HEK293T (cell line): Measurements from ENCODE around the gene ZNF419.

Experiments used
- ARNT ChIP-seq: fragments of 450-650 bp; IDR thresholded peaks from 2 replicates; pipeline ENCODE4 v1.6.1; 2017; ENCODE audit warnings: mild to moderate bottlenecking
- BHLHE40 ChIP-seq: fragments of 450-650 bp; IDR thresholded peaks from 2 replicates; pipeline ENCODE4 v1.6.1; 2016; ENCODE audit warnings: mild to moderate bottlenecking, moderate library complexity, borderline replicate concordance
- ELF4 ChIP-seq: fragments of 450-650 bp; IDR thresholded peaks from 2 replicates; pipeline ENCODE4 v1.6.1; 2017; ENCODE audit warnings: antibody characterized with exemption
- FOXA1 ChIP-seq: fragments of 450-650 bp; IDR thresholded peaks from 2 replicates; pipeline ENCODE4 v1.6.1; 2016; ENCODE audit warnings: mild to moderate bottlenecking
- FOXK2 ChIP-seq: fragments of 450-650 bp; IDR thresholded peaks from 2 replicates; pipeline ENCODE4 v1.6.1; 2016; ENCODE audit warnings: mild to moderate bottlenecking
- FOXM1 ChIP-seq: fragments of 450-650 bp; IDR thresholded peaks from 2 replicates; pipeline ENCODE4 v1.6.1; 2017; ENCODE audit warnings: mild to moderate bottlenecking, borderline replicate concordance
- HDGF ChIP-seq: fragments of 450-650 bp; IDR thresholded peaks from 2 replicates; pipeline ENCODE4 v1.6.1; 2017; ENCODE audit warnings: antibody characterized with exemption, borderline replicate concordance
- LEF1 ChIP-seq: fragments of 450-650 bp; IDR thresholded peaks from 2 replicates; pipeline ENCODE4 v1.6.1; 2017; ENCODE audit warnings: mild to moderate bottlenecking, borderline replicate concordance
- NFRKB ChIP-seq: fragments of 450-650 bp; IDR thresholded peaks from 2 replicates; pipeline ENCODE4 v1.6.1; 2016; ENCODE audit warnings: mild to moderate bottlenecking, moderate library complexity
- SP1 ChIP-seq: fragments of 450-650 bp; IDR thresholded peaks from 2 replicates; pipeline ENCODE4 v1.6.1; 2017
- SUZ12 ChIP-seq: fragments of 450-650 bp; IDR thresholded peaks from 2 replicates; pipeline ENCODE4 v1.6.1; 2016; ENCODE audit warnings: mild to moderate bottlenecking
- TARDBP ChIP-seq: fragments of 450-650 bp; IDR thresholded peaks from 2 replicates; pipeline ENCODE4 v1.6.1; 2016
- TF ChIP-seq, protein P1 (sequence below): fragments of 450-650 bp; IDR thresholded peaks from 2 replicates; pipeline ENCODE4 v1.6.1; 2016

DNA sequence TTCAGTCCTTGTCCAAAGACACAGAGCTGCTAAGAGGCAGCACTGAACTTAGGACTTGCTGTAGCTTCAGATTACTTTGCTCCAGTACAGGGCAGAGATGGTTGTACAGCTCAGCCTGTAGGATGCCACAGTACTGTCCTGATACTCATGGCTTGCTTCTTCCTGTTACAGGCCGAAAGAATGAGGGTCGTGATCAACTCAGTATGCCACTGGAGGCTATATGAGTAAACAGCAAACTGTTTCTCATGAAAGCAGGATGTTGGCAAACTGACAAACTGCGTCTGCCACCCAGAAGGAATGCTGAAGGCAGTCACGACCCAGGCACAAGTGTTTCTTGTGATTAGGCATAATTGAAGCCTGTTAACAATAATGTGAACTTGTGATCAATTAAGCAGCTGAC, 49.6 kb upstream of the ZNF419 start:
- TF ChIP-seq FOXK2 (no peak), LEF1 (no peak), TARDBP (no peak), FOXM1 (no peak), SP1 (no peak), BHLHE40 (no peak), ARNT (no peak), ELF4 (no peak), FOXA1 (no peak), HDGF (no peak), SUZ12 (no peak), NFRKB (no peak)
- TF ChIP-seq, protein P1, sequence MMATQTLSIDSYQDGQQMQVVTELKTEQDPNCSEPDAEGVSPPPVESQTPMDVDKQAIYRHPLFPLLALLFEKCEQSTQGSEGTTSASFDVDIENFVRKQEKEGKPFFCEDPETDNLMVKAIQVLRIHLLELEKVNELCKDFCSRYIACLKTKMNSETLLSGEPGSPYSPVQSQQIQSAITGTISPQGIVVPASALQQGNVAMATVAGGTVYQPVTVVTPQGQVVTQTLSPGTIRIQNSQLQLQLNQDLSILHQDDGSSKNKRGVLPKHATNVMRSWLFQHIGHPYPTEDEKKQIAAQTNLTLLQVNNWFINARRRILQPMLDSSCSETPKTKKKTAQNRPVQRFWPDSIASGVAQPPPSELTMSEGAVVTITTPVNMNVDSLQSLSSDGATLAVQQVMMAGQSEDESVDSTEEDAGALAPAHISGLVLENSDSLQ = no peak
